Tibial nerve (tissue), 3 donors: ENCODE data around the gene EIF5A.

ENCODE experiments used
- POLR2A ChIP-seq, 2 donors: fragments of 450-650 bp; IDR thresholded peaks; one replicate each; pipeline ENCODE4 v1.6.1; 2017; ENCODE audit warnings: antibody characterized with exemption in 2 of 2, mild to moderate bottlenecking in 2 of 2, moderate library complexity in 2 of 2
- TF ChIP-seq, protein P1 (sequence below), 5 experiments: fragments of 200-600 bp in 3 of 5; fragments of 450-650 bp in 2 of 5; sonication (generic) in 3 of 5; IDR thresholded peaks; one replicate each; pipeline ENCODE4 v1.5.1; 2016 to 2019; ENCODE audit warnings: antibody characterized with exemption in 5 of 5, mild to moderate bottlenecking in 3 of 5, moderate library complexity in 2 of 5

DNA sequence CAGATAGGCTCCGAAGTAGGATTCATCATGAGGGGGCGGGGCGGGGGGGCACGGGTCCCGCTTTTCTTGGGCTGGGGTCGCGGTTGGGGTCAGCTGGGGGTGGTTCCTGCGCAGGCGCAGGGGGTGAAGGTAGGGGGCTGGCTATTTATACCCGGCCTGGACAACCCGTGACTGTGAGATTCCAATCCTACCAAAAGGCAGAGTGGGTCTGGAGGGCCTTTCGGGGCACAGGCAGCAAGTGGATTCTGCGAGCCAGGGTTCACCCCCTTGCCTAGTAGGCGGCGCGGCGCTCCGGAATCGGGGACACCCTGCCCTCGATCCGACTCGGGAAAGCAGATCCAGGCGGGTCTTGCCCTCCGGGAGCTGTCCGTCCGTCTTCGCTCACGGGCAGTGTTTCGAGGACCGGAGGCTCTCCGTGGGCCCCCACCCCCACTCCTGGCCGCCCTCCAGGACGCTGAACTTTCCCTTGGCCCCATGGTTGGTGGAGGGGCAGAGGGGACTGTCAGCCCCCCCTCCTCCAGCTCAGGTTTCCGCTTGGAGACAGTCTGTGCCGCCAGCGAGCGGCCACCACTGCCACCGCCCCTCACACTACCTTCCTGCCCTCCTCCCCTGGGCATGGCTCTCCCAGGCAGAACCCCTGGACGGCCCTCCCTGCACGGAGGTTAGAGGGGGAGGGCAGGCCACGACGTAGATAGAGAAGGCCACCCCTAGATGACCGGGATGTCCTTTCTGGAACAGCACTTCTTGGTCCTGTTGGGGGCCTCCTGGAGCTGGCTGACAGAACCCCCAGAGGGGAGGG is 25.3 kb upstream of the EIF5A start:
- TF ChIP-seq, protein P1, sequence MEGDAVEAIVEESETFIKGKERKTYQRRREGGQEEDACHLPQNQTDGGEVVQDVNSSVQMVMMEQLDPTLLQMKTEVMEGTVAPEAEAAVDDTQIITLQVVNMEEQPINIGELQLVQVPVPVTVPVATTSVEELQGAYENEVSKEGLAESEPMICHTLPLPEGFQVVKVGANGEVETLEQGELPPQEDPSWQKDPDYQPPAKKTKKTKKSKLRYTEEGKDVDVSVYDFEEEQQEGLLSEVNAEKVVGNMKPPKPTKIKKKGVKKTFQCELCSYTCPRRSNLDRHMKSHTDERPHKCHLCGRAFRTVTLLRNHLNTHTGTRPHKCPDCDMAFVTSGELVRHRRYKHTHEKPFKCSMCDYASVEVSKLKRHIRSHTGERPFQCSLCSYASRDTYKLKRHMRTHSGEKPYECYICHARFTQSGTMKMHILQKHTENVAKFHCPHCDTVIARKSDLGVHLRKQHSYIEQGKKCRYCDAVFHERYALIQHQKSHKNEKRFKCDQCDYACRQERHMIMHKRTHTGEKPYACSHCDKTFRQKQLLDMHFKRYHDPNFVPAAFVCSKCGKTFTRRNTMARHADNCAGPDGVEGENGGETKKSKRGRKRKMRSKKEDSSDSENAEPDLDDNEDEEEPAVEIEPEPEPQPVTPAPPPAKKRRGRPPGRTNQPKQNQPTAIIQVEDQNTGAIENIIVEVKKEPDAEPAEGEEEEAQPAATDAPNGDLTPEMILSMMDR (IDR thresholded peaks at IDR 0.05) = no peak
- no peak for TF ChIP-seq POLR2A (IDR thresholded peaks at IDR 0.05)
